ENCODE measurements around the gene MAP3K14. TPM values are rescaled to one million over a fixed set of nuclear protein-coding genes. Genes with fewer than 3 reads are reported as not detected.

The MAP3K14 gene
- total RNA-seq, 1 experiment from 2014 or later = 4.3 TPM

GRCh38 chr17:45287526-45288500 is 29.0 kb downstream of the MAP3K14 start:
- DNase-seq (ENCODE audit: extremely low read depth, low read depth) = no peak

- DNase-seq (ENCODE audit: extremely low read depth, low read depth) = no peak
Observed at GRCh38 chr17:45286286-45286685, 30.5 kb downstream of the MAP3K14 start.

GRCh38 chr17:45284176-45285140 is 32.4 kb downstream of the MAP3K14 start:
- DNase-seq (ENCODE audit: extremely low read depth, low read depth) = no peak

GRCh38 chr17:45283711-45284110 is 33.1 kb downstream of the MAP3K14 start:
- DNase-seq (ENCODE audit: extremely low read depth, low read depth) = no peak

- DNase-seq (ENCODE audit: extremely low read depth, low read depth) = no peak
Observed at GRCh38 chr17:45282683-45283644, 33.9 kb downstream of the MAP3K14 start.

- DNase-seq (ENCODE audit: extremely low read depth, low read depth) = no peak
Observed at GRCh38 chr17:45279898-45280297, 36.9 kb downstream of the MAP3K14 start.

- no peak for DNase-seq (ENCODE audit: extremely low read depth, low read depth)
Observed at GRCh38 chr17:45277992-45278391, 38.8 kb downstream of the MAP3K14 start.

- DNase-seq (ENCODE audit: extremely low read depth, low read depth) = peak; percentile 90
Observed at GRCh38 chr17:45277216-45277849, 39.5 kb downstream of the MAP3K14 start.

- DNase-seq (ENCODE audit: extremely low read depth, low read depth) = no peak
Observed at GRCh38 chr17:45276031-45276430, 40.8 kb downstream of the MAP3K14 start.

GRCh38 chr17:45274033-45274432 is 42.8 kb downstream of the MAP3K14 start:
- DNase-seq (ENCODE audit: extremely low read depth, low read depth) = no peak

- DNase-seq (ENCODE audit: extremely low read depth, low read depth) = no peak
Observed at GRCh38 chr17:45273551-45273957, 43.3 kb downstream of the MAP3K14 start.

GRCh38 chr17:45271603-45272002 is 45.2 kb downstream of the MAP3K14 start:
- DNase-seq (ENCODE audit: extremely low read depth, low read depth) = no peak

GRCh38 chr17:45270828-45271418 is 45.9 kb downstream of the MAP3K14 start:
- DNase-seq (ENCODE audit: extremely low read depth, low read depth) = no peak

- no peak for DNase-seq (ENCODE audit: extremely low read depth, low read depth)
Observed at GRCh38 chr17:45269912-45270311, 46.9 kb downstream of the MAP3K14 start.

GRCh38 chr17:45267436-45268055 is 49.3 kb downstream of the MAP3K14 start:
- DNase-seq (ENCODE audit: extremely low read depth, low read depth) = no peak

- no peak for DNase-seq (ENCODE audit: extremely low read depth, low read depth)
Observed at GRCh38 chr17:45266372-45266926, 50.4 kb downstream of the MAP3K14 start.

- DNase-seq (ENCODE audit: extremely low read depth, low read depth) = no peak
Observed at GRCh38 chr17:45265821-45266220, 51.0 kb downstream of the MAP3K14 start.

GRCh38 chr17:45264988-45265387 is 51.8 kb downstream of the MAP3K14 start:
- no peak for DNase-seq (ENCODE audit: extremely low read depth, low read depth)
